PFSK-1 (cell line): Measurements from ENCODE around the gene MT1G.

Experiments used
- FOXP2 ChIP-seq: optimal IDR thresholded peaks from 2 replicates; pipeline ENCODE3; 2011; ENCODE audit warnings: borderline replicate concordance, control low read depth, inconsistent platforms; ENCODE audit not compliant: insufficient read depth; ENCODE audit errors: extremely low read length, extremely low read depth
- POLR2AphosphoS5 ChIP-seq: IDR thresholded peaks from 2 replicates; pipeline ENCODE4 v1.6.1; 2012; ENCODE audit warnings: low read depth, mild to moderate bottlenecking, control low read depth, low read length, moderate library complexity
- REST ChIP-seq, 2 experiments: IDR thresholded peaks; 2 replicates each; pipeline versions ENCODE4 v1.6.1 to v1.8.0; 2011 to 2012; ENCODE audit warnings: low read depth in 2 of 2, low read length in 2 of 2, control low read depth in 1 of 2, inconsistent platforms in 1 of 2, mild to moderate bottlenecking in 1 of 2, moderate library complexity in 1 of 2; ENCODE audit not compliant: insufficient read depth in 1 of 2
- SIN3A ChIP-seq: IDR thresholded peaks from 2 replicates; pipeline ENCODE4 v1.6.1; 2012; ENCODE audit warnings: mild to moderate bottlenecking, low read length, moderate library complexity, borderline replicate concordance; ENCODE audit not compliant: insufficient read depth
- TAF1 ChIP-seq: IDR thresholded peaks from 2 replicates; pipeline ENCODE4 v1.6.1; 2012; ENCODE audit warnings: low read length, control low read depth, borderline replicate concordance; ENCODE audit not compliant: insufficient read depth

The MT1G gene

GRCh38 chr16:56625140-56625942 lies 42.5 kb downstream of the MT1G start, which contains the start of gene MT1E:
MT1E (plus strand) TSS chr16:56625781; CDS start chr16:56625852, 71 bp downstream.
- TF ChIP-seq SIN3A, result no peak
- no peak for TF ChIP-seq FOXP2
- TF ChIP-seq POLR2AphosphoS5, result no peak
- no peak for TF ChIP-seq TAF1
- no peak for TF ChIP-seq REST (IDR thresholded peaks at IDR 0.05; ENCODE audit: insufficient read depth in 1 of 2, low read depth in 2 of 2, low read length in 2 of 2)

GRCh38 chr16:56623637-56624036 lies 44.2 kb downstream of the MT1G start:
- TF ChIP-seq POLR2AphosphoS5 (no peak), REST (IDR thresholded peaks at IDR 0.05; ENCODE audit: insufficient read depth in 1 of 2, low read depth in 2 of 2, low read length in 2 of 2) (no peak), TAF1 (no peak), FOXP2 (no peak), SIN3A (no peak)

- TF ChIP-seq FOXP2 (no peak), TAF1 (no peak), REST (IDR thresholded peaks at IDR 0.05; ENCODE audit: insufficient read depth in 1 of 2, low read depth in 2 of 2, low read length in 2 of 2) (no peak), POLR2AphosphoS5 (no peak), SIN3A (no peak)
These were observed 47.4 kb downstream of the MT1G start for GRCh38 chr16:56620339-56620897.

- TF ChIP-seq REST (IDR thresholded peaks at IDR 0.05; ENCODE audit: insufficient read depth in 1 of 2, low read depth in 2 of 2, low read length in 2 of 2) (no peak), TAF1 (no peak), SIN3A (no peak), POLR2AphosphoS5 (no peak), FOXP2 (no peak)
These were observed 49.7 kb downstream of the MT1G start for GRCh38 chr16:56618138-56618537.
